Measurements from ENCODE around the gene LRRC32.
A peak's percentile ranks its signal among the peaks of the same experiment; 100 is the strongest.

Gene LRRC32

DNA sequence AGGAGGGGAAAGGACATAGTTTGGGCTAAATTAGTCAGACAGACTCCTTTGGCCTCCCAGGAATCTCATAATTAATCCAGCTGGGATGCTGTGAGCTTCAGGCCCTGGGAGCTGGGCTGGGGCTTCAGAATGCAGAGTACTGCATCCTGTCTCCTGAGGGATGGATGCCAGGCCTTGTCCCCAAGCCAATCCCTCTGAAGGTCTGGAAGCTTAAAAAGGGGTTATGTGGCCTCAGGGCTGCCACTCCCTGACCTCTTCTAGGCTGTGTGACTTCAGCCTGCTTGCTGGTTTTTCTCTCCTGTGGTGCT, 6.9 kb upstream of the LRRC32 start:
- no peak for DNase-seq

DNA sequence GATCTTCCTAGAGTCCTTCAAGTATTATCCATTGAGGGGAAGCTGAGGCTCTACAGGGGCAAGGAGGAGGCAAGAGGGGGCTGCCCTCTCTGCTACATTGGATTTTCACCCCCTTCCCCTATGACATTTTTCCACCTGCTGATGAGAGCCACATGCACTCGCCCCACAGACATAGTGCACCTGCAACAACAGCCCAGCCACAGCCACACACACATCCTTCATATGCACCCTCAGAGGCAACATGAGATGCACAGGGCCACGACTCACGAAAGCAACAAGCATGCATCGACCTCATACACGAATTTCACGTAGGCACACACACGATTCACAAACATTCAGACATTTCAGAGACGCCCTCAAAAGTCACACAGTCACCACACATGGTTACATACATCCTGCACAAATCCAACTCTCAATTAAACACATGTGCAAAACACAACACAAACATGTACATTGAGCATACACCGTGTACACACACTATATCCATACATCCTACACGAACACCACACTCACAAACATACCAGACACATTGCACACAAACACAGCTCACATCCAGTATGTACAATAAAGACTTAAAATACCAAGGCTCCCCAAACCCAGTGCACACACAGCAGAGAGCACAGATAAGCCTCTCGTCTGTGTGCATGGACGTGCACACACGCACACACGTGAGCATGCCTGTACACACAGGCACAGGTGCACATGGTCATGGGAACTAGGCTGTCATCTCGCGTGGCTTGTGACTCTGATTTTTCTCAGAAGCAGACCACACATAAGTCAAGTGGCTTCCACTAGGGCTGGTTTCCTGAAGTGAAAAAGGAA, 6.3 kb upstream of the LRRC32 start:
- no peak for DNase-seq

DNA sequence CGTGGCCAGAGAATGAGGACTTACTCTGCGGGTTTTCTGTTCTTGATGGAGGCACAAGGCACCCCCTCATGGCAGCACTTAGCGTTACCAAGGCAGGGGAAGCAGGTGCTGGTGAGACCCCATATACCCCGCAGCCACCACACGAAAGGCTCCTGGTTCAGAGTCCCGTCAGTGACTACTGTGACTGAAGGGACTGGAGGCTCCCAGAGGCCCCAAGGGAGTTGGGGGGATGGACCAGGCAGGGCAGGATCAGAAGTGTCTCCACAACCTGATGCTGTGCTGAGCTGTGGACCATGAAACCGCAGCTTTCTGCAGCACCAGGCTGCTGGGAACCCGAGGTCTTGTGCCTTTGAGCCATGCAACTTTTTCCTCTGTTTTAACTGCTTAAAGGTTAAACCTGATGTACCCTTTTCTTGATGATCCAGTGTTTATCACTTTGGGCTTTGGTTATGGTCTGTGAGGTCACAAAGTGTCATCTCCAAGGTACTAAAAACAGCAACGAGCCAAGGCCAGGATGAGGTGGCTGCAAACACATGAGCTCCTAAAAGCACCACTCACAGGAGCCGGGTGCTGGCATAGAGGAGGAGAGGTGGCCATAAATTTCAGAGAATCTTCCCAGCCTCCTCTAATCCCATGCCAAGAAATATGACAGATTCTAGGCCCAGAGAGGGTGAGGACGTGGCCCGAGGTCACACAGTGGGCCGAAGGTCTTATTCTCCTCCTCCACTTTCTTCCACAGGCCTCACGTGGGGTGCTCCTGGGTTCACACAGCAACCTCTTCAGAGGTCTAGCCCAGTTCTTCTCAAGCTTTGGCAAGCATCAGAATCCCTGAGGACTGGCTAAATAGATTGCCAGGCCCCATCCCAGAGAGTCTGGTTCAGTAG, 4.2 kb upstream of the LRRC32 start:
- DNase-seq, result no peak

DNA sequence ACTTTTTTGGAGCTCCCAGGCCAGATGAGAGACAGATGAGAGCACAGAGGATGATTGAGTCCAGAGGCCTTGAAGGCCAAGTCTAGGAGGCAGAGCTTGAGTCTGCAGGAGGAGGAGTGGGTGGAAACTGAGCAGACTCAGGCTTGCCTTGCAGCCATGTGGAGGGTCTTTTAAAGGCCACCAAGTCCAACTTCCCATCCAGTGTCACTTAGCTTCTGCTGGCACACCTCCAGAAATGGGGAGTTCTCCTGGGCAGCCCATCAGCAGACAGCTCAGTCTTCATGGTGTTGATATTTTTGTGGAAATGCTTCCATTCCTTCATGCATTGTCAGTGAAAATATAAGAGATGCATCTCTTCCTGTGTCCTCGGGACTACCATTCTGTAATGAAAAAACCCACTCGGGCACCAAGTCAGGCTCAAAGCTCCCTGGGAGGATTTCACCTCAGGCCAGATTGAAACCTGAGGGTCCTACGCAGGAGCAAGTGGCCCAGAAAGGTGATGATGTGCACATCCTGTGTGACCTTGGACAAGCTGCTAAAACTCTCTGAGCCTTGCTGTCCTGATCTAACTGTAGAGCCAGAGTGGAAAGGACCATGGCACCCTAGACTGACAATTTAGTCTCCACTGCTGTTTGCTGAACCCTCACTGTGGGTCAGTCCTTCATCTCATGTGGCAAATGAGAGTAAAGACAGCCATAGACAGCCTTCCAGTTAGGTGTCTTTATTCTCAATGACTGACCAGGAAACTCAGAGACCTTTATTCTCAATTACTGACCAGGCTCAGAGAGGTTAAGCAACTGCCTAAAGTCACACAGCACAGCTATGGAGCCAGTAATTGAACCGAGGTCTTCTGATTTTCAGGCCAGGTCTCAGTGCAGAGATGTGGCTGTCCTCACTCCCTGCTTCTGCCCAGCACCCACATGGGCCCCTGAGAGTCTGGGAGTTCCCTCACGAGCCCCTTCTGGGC, 2.9 kb upstream of the LRRC32 start:
- no peak for DNase-seq

DNA sequence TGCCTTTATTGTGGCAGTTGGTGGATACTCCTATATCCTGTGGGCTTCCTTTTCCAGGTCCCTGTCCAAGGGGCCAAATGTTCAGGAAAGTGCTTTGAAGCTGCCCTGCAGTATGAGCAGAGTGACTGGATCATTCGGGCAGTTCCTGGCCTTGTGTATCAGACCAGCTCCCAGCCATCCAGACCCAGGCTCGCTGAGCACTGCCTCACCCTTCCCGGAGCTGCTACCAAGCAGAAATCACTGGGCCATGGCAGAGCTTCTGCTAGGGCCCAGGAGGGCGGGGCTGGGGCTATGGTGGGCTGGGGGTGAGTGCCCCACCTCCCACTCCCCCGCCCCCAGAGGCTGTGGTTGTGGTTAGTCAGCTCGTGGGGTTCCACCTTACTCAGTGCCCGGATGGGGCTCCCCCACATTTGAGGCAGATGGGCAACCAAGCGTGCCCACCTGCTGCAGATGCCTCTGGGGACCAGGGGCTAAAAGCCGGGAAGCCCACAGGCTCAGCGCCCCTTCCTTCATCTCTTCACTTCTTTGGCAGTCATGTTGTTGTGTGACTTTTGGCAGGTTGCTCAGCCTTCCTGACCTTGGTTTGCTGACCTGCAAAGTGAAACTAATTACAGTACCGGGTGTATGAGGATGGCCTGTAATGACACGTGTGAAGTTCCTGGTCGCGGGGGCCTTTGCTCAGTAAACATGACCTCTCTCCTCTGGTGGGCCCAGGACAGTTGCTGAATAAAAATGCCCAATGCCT, 2.1 kb upstream of the LRRC32 start:
- DNase-seq, result no peak

DNA sequence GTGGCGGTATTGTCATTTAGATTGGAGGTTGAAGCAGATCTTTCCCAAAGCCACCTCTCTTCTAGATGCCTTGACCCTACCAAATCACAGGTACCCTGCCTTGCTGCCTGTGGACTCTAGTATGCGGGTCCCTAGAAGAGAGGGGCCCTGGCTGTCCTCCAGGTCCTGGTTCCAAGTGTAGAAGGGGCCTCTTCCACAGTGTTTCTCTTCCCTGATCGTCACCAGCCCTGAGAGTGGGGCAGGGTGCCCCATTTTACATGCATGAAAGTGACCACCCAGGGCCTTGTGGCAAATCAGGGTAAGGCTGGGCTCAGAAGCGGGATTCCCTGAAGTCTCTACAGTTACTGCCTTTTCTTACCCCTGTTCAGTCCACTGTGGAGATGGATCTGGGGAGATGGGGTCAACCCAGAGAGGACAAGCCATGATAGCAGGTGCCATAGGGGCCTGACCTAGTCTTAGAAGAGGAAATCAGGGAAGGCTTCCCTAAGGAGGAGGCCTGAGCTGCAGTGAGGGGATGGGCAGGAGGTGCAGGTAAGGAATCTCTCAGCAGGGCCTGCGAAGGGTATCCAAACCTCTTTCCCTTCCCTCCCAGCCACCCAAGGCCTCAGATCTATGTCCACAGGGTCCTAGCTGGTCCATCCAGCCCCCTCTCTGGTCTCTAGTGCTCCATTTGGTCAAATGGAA, 1.2 kb upstream of the LRRC32 start:
- DNase-seq, result no peak

DNA sequence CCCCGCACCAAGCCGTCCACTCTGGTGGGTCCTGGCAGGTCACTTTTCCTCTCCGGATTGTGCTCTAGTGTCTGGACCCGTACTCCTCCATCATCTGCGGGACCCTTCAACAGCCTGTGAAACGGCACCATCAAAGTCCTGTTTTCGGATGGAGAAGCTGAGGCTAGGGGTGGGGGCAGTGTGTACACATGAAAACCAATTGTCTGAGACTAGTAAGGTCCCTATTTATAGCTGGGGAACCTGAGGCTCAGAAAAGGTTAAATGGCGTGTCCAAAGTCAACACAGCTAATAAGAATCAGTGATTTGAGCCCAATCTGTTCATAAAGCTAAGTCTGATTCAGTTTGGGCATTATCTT, 668 bp upstream of the LRRC32 start:
- DNase-seq, result no peak

DNA sequence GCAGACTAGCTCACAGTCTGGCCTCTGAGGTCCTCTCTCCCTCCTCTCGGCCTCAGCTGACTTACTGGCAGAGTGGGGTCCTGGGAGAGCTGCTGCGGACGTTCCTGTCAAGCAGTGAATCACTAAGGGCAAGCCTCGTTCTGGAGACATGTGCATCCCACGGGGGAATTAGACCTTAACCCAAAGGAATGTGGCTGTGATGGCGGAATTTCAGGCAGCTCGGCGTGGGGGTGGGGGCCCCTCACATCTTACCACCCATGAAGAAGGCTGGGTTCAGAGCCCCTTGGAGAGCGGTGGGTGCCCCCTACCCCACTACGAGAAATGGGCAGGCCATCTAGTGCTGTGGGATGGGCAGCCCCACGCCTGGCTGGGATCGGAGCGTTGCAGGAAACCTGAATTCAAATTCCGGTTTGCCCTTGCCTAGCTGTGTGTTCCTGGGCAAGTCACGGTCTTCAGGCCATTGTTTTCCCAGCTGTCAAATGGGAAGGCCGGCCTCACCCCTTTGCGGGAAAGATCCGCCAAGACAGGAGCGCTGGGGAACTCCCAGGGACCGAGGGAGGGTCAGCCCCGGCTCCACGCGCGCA, 554 bp downstream of the LRRC32 start:
- peak; percentile 73 for DNase-seq

DNA sequence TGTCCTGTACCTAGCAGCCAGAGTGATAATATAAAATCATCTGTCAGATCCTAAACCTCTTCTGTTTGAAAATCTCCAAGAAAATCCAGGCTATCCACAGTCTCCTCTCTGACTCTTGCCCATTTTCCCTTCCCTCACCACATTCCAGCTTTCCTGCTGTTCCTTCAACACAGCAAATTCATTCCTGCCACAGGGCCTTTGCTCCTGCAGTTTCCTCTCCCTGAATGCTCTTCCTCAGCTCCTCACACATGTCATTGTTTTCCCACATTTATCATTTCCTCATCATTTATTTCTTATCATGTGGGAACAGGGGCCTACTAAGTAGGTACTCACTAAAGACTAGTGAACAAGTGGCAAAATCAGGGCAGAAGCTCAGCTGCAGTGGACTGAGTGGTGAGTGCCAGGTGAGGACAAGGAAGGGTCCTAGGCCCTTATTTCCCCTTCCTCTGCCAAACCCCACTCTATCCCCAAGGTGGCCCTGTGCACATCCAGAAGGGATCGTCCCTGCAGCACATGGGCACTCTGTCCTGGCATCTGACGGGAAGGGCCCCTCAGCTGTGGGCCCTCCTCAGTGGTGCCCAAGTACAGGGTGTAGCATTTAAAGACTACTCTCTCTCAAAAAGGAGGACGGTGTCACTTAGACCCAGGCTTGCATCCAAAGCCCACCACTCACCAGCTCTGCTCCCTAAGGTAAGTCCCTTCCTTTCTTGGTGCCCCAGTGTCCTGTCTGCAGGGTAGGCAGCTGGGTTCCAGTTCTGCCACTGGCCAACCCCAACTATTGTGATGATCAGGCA, 2.0 kb downstream of the LRRC32 start:
- no peak for DNase-seq

DNA sequence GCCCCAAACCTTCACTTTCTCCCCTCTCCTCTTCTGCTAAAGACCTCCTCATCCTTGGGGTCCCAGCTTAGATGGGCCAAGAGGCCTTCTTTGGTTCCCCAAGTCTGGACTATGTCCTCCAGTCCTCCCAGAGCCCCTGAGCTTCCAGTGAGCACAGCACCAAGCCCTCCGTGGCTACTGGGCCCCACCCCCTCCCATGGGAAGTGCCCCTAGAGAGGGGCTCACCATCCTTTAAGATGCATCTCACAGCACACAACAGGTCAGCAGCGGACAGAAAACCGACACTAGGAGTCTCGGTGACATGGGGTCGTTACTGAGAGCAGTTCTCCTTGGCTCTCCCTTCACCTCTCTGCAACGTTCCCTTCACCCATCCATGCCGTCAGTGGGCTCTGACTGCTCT, 2.7 kb downstream of the LRRC32 start:
- no peak for DNase-seq

DNA sequence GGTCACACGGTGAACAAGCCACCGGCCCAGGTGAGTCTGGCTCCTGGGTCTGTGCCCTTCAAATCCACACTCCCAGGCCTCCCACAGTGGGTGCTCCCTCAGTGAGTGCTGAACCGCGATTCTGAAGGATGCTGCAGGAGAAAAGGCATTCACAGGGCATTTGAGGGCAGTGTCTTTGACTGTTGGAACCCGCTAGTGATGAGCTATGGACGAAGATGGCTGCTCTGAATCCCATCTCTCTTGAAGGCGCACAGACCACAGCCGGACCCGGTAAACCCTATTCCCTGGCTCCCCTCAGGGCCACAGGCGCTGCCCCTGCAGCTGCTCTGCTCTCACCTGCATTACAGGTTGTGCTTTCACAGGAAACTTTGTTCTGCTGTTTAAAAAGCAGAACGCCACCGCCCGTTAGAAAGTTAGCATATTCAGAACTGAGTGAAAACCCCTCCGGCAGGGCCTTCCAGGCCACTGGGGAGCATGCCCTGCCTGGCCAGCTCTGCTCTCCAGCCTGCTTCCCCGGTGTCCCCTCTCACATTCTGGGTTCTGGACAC, 3.2 kb downstream of the LRRC32 start:
- DNase-seq, result no peak

DNA sequence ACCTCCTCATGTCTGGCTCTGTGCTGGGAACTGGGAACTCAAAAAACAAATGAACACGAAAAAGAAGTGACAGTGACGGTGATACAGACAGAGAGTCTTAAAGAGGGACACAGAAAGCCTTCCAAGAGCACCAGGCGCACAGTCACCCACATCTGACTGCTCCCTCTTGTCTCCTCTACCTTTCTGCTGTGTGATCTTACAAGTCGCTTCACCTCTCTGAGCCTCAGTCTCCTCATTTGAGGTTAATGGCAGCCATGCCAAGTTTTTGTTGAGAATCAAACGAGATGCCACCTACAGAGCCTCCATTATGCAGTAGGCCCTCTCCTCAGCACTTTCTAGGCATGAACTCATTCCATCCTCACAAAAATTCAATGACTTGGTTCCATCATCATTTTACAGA, 3.7 kb downstream of the LRRC32 start:
- no peak for DNase-seq

DNA sequence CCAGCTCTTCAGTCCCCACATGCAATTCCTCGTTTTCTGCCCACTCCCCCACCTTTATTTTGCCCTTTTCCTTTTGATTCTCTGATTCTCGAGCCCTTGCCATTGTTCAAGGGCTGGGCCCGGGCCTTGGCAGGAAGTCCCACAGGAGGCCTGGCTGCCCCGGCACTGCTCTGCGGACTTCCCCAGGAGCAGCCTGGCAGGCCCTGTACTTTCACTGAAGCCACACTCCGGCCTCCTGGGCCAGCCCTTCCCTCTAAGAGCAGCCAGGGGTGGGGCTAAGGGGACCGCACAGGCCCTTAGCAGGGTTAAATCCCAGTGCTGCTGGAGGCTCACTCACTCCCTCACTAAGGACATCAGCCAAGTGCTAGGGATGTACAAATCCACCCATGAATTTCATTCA, 4.1 kb downstream of the LRRC32 start:
- DNase-seq, result no peak

DNA sequence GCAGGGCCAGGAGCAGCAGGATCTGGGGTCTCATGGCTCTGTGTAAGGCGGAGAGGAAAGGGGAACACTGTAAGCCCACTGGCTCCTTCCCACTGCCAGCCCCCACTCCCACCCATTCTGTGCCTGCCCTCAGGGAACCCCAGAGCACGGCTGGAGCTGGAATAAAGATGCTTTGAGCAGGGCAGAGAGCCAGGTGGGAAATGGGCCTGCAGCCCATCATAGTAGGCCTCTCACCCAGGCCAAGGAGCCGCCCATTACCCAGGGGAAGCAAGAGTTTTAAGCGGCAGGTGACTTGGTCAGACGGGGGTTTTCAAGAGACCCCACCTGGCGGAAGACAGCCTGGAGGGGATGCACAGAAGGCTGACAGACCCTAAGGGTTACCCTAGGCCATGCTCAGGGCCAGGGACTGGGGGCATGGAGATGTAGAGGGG, 4.6 kb downstream of the LRRC32 start:
- DNase-seq, result no peak

DNA sequence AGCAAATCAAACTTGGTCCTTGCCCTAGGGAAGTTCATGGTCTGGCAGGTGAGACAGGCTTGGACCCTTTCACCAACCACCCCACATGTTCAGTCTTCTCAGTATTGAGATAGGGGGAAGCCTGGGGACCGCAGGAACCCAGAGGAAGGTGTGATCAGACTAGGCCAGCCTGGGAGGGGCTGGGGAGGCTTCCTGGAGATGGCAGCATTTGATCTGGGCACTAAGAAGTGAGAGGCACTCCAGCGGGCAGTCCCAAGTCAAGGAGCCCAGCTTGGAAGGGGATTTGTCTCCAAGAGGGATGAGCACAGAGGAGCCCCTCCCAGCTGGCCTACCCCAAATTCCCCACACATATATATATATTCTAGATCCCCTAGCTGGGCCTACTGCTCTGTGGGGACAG, 5.4 kb downstream of the LRRC32 start:
- no peak for DNase-seq

DNA sequence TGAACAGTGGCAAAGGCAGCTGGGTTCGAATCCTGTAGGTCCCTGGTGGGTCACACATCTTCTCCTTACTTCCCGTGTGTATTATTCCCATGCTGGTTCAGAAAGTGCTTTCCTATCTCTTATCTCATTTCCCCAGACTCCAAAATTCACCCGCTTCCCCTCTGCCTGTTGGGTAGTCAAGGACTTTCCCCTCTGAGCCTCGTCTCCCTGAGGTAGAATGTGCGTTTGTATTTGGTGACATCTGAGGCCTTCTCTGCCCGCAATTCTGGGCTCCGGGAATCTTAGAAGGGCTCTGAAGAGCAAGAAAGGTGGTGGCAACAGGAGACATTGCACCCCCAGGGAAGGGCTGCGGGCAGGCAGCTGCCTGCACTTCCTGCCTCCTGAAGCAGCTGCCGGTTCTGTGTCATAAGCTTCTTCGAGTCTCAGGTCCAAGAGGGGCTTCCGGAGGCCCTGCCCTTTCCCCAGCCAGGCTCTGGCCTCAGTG, 5.9 kb downstream of the LRRC32 start:
- no peak for DNase-seq

DNA sequence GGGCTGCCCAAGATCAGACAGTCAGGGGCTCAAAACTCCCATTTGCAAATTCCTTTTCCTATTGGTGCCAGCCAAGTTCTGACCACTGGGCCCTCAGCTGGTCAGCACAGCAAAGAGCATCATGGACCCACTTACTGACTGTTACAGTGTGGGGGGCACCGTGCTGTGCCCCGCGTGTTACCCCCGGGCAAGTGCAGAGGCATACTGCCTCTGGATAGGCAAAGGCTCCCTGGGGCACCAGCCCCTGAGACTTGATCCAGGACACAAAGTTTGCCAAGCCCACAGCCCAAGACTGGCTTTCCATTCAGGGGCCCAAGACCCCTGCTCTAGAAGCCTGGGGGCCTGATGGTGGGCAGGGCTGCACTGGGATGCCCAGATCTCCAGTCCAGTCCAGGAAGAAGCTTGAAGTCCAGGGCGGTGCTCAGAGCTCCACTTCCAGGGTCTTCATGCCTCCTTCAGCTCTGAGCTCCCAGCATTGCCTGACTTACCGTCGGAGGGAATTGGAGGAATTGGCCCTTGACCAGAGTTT, 6.6 kb downstream of the LRRC32 start:
- DNase-seq, result no peak

DNA sequence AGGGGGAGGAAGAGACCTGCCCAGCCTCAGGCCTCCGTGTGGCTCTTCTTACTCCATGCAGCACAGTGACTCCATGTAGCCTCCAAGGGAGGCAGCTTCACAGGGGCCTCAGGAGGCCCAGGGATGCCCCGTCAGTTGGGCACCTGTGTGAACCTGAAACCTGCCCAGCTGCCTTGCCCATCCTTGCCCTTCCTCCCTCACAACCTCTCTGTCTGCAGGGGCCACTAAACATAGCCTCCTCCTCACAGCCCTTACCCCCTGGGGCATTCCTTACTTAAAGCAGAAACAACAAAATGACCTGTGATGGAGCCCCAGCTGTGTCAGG, 7.1 kb downstream of the LRRC32 start:
- DNase-seq, result no peak

DNA sequence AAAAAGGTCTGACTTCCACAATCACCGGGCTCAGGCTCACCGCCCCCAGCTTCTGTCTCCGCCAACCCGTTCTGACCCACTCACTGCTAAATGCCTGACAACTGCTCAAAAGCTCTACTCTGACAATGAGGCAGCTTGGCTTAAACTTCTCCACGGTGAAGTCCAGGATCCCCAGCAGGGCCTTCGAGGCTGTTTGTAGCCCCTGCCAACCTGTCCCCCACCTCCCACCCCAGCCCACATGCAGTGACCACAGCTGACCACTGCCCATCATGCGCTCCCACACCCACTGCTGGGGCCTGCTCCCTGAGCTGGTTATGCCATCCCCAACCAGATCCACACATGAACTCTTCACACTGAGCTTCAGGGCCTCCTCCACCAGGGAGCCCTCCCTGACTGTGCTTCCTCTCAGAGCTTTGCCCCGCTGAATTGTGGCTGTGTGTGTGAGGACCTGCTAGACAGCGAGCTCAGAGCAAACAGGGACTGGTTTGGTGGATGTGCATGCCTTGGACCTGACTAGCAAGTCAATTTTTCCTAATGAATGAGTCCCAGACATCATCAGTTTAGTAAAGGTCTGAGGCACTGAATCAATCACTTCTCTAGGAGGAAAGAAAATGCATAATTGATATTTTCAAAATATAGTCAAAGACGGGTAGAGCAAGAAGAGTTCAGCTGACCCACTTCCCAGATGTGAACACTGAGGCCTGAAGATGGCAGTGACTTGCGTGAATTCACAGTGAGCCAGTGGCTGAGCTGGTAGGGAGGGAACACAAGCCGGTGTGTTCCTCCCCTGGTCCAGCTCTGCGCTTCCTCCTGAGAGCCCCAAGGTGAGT, 7.7 kb downstream of the LRRC32 start:
- no peak for DNase-seq

Data from EL (cell line).